ENCODE data around the gene LSM4.

The LSM4 gene

GRCh38 chr19:18322759-18323460, at the start of gene LSM4:
Gene LSM4, minus strand, starts transcription at chr19:18323076. Its CDS starts 56 bp downstream, at chr19:18323020.
- Histone ChIP-seq H3K27me3 (ENCODE audit: low read length) (no peaks in the 10 kb centered on the region), H3K79me2 (ENCODE audit: insufficient read depth, low read length) (peaks cover 40% of the 10 kb centered on the region), H3K9me3 (ENCODE audit: insufficient read depth, low read length) (no peaks in the 10 kb centered on the region), H3K4me3 (ENCODE audit: insufficient read depth, low read length, poor library complexity, severe bottlenecking) (peak within 1 kb of the TSS; percentile 65), H3K27ac (ENCODE audit: low read depth, low read length) (peak within 1 kb of the TSS; percentile 84), H2AFZ (ENCODE audit: low read depth, low read length, severe bottlenecking) (peak within 1 kb of the TSS; percentile 88), H4K20me1 (ENCODE audit: low read depth, low read length) (no peaks in the 10 kb centered on the region), H3K9ac (ENCODE audit: low read length) (peak within 1 kb of the TSS; percentile 90), H3K9me2 (replicated peaks; ENCODE audit: insufficient read depth, low read length) (no peaks in the 10 kb centered on the region), H3F3A (ENCODE audit: insufficient read depth) (peaks cover 11% of the 10 kb centered on the region), H3K4me2 (ENCODE audit: low read depth, low read length, poor library complexity, severe bottlenecking) (peak within 1 kb of the TSS; percentile 95), H3K36me3 (ENCODE audit: low read length) (no peaks in the 10 kb centered on the region)
- TF ChIP-seq EZH2phosphoT487 (conservative IDR thresholded peaks at IDR 0.05; ENCODE audit: low read length) (no peak), CTCF (IDR thresholded peaks at IDR 0.05; ENCODE audit: insufficient read depth, low read length, poor library complexity, severe bottlenecking) (peak; percentile 33)

DNA sequence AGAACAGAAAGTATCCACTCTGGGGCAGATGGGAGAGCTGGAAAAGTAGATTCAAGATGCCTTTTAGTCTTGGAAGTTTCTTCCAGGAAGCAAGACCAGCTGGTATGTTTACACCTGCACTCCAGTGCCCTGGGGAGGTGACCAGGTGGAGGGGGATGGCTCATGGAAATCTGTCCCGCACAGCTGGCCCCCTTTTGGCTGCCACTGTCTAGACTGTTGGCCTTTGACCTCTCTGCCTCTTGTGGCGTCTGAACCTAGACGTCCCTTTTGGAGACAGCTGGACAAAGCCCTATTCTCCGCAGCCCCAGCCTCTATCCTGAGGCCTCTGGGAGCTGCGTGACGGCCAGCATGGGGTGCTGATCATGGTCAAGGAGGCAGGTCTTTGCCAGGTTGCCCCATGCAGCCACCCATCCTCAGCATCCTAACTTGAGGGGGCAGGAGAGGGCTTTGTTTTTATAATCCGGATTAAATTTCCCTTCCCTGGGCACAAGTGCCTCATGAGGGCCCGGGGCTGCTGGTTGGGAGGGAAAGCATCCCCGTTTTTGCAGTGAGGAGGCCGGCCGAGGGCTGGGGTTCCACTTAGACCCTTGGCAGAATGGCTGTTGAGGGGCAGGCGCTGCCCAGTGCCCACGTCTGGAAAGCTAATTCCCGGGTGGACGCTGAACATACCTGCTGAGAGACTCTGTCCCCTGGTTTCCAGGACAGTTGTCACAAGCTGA, 45.8 kb upstream of the LSM4 start:
- Histone ChIP-seq H3K9me2 (replicated peaks; ENCODE audit: insufficient read depth, low read length) (no peaks in the 10 kb centered on the region), H4K20me1 (ENCODE audit: low read depth, low read length) (no peaks in the 10 kb centered on the region), H3K9me3 (ENCODE audit: insufficient read depth, low read length) (no peaks in the 10 kb centered on the region), H3F3A (ENCODE audit: insufficient read depth) (no peaks in the 10 kb centered on the region), H2AFZ (ENCODE audit: low read depth, low read length, severe bottlenecking) (no peak overlapping the region), H3K36me3 (ENCODE audit: low read length) (no peaks in the 10 kb centered on the region), H3K9ac (ENCODE audit: low read length) (no peak overlapping the region), H3K27ac (ENCODE audit: low read depth, low read length) (no peak overlapping the region), H3K4me3 (ENCODE audit: insufficient read depth, low read length, poor library complexity, severe bottlenecking) (no peak overlapping the region), H3K27me3 (ENCODE audit: low read length) (no peaks in the 10 kb centered on the region), H3K79me2 (ENCODE audit: insufficient read depth, low read length) (no peaks in the 10 kb centered on the region), H3K4me2 (ENCODE audit: low read depth, low read length, poor library complexity, severe bottlenecking) (no peak overlapping the region)
- no peak for TF ChIP-seq CTCF (IDR thresholded peaks at IDR 0.05; ENCODE audit: insufficient read depth, low read length, poor library complexity, severe bottlenecking)
- no peak for TF ChIP-seq EZH2phosphoT487 (conservative IDR thresholded peaks at IDR 0.05; ENCODE audit: low read length)

DNA sequence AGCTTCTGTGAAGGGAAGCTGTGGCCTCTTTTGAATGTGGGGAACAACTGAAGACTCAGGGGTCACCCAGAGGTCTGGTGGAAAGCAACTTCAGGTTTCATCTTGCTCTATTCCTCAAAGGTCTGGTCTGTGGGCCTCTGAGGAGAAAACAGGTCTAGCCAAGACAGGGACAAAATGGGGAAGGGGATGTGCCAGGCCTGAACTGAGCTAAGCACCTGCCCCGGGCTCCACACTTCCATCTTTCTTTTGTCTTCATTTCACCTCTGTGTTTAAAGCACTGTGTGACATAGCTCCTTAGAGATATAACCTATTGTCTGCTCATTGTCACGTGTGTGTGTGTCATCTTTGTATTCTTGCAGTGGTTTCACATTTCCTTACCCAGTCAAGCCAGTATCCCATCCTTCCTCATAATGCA, 43.2 kb upstream of the LSM4 start:
- H3K9me3 ChIP-seq (ENCODE audit: insufficient read depth, low read length) = no peaks in the 10 kb centered on the region
- TF ChIP-seq EZH2phosphoT487 (conservative IDR thresholded peaks at IDR 0.05; ENCODE audit: low read length) = no peak
- no peak for TF ChIP-seq CTCF (IDR thresholded peaks at IDR 0.05; ENCODE audit: insufficient read depth, low read length, poor library complexity, severe bottlenecking)
- no peak overlapping the region for H2AFZ ChIP-seq (ENCODE audit: low read depth, low read length, severe bottlenecking)
- H3F3A ChIP-seq (ENCODE audit: insufficient read depth) = no peaks in the 10 kb centered on the region
- no peaks in the 10 kb centered on the region for H3K9me2 ChIP-seq (replicated peaks; ENCODE audit: insufficient read depth, low read length)
- no peaks in the 10 kb centered on the region for H3K79me2 ChIP-seq (ENCODE audit: insufficient read depth, low read length)
- no peaks in the 10 kb centered on the region for H3K36me3 ChIP-seq (ENCODE audit: low read length)
- no peak overlapping the region for H3K4me2 ChIP-seq (ENCODE audit: low read depth, low read length, poor library complexity, severe bottlenecking)
- H3K4me3 ChIP-seq (ENCODE audit: insufficient read depth, low read length, poor library complexity, severe bottlenecking) = no peak overlapping the region
- no peaks in the 10 kb centered on the region for H4K20me1 ChIP-seq (ENCODE audit: low read depth, low read length)
- H3K27ac ChIP-seq (ENCODE audit: low read depth, low read length) = no peak overlapping the region
- H3K27me3 ChIP-seq (ENCODE audit: low read length) = no peaks in the 10 kb centered on the region
- H3K9ac ChIP-seq (ENCODE audit: low read length) = no peak overlapping the region
